GM12892 (cell line): Measurements from ENCODE around the gene CBX5.

Experiments used
- DNase-seq: peaks from one replicate; pipeline ENCODE4 v3.0.0; 2011; ENCODE audit not compliant: insufficient read length
- FAIRE-seq: peaks from 2 replicates; lab custom pipeline; 2011; peaks lifted over from hg19 to GRCh38; lab: Jason Lieb, UNC
- POLR2A ChIP-seq: IDR thresholded peaks from 2 replicates; pipeline ENCODE4 v1.6.1; 2011; ENCODE audit warnings: low read depth, low read length, control low read depth
- POLR2AphosphoS5 ChIP-seq: IDR thresholded peaks from 2 replicates; pipeline ENCODE4 v1.6.1; 2011; ENCODE audit warnings: low read depth, low read length, control low read depth
- TAF1 ChIP-seq: IDR thresholded peaks from 2 replicates; pipeline ENCODE4 v1.6.1; 2011; ENCODE audit warnings: low read depth, mild to moderate bottlenecking, control low read depth, low read length, borderline replicate concordance

The CBX5 gene

DNA sequence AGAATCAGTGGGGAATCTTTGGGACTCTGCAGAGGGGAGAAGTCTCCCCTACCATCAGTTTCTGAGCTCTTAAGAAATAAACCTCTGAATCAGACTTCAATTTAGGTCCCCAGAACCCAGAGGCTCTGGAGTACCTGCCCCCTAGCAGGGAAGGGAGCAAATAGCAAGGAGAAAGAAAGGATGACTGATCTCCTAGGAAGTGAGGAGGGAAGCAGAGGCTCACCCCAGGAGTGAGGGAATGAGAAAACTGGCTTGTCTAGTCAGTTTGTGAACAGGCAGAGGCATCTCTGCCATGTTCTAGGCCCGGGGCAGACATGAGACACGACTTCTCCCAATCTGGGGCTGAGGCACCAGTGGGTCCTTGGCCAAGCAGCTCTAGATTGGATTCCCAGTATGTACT, 66.8 kb downstream of the CBX5 start:
- TF ChIP-seq POLR2A (no peak), POLR2AphosphoS5 (no peak), TAF1 (no peak)
- FAIRE-seq (no peak), DNase-seq (no peak)

DNA sequence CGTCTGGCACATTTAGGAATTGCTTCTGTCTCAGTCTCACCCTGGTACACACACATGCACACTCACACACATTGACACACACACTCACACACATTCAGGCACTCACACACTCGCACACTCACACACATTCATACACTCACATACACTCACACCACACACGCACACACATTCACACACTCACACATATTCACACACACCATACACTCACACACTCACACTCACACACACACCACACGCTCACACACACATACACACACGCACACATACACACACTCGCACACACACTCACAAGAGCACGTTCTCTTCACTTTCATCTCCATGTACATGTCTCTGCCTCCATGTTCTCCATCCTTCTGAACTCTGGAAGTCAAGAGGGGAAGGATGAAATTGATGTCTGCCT, 68.0 kb downstream of the CBX5 start:
- DNase-seq (no peak), FAIRE-seq (no peak)
- TF ChIP-seq POLR2AphosphoS5 = no peak
- no peak for TF ChIP-seq POLR2A
- no peak for TF ChIP-seq TAF1

GRCh38 chr12:54210400-54210790, 69.5 kb downstream of the CBX5 start:
- no peak for DNase-seq
- no peak for FAIRE-seq
- TF ChIP-seq POLR2AphosphoS5 (no peak), TAF1 (no peak), POLR2A (no peak)

DNA sequence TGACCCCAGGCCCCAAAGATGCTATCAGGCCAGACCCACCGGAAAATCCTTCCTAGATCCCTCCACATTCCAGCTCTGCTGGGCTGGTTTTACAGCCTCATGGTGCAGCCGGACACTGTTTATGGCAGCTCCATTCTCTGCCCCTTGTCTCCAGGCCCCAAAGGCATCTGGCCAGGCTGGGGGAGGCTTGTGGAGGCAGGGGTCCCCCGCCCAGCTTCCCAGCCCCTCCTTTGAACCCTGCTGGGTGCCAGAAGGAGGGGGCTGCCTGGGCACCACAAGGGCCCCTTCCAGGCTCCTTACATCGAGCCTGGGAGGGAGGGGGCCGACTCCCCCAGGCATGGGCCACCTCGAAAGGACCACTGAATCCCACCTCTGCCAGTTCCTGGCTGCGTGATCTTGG, 71.3 kb downstream of the CBX5 start:
- DNase-seq (no peak), FAIRE-seq (no peak)
- TF ChIP-seq POLR2AphosphoS5 = no peak
- no peak for TF ChIP-seq POLR2A
- TF ChIP-seq TAF1 = no peak

DNA sequence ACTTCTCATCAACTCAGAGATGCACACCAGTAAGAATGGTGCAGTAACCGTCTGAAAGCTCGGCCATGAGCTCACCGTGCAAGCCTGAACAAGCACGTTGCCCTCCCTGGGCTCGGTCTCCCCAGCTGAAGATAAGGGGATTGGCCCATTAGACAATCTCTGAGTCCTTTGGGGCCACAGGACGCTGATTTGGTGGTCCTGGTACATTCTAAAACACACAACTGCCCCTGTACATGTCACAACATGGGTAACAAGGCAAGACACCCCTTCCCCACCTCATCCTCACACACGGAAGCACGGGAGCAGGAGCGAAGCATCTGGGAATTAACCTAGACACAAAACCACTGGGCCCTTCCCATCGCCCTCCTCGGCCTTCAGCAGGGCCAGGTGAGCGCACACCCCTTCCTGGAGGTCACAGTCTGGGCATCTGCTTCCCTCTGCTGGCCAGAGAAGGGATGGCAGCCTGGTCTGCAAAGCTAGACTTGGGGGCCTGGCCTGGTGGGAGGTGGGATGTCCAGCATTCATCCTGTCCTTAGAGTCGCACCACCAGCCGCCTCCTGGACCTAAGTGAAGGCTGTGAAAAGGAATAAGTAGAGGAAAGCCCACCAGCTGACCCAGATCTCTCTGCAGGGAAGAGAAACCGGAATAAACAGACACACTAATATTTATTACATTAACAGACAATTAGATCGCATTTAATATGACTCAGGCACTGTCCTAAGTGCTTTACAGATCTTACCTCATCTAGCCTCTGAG, 72.2 kb downstream of the CBX5 start:
- FAIRE-seq = peak; percentile 87

DNA sequence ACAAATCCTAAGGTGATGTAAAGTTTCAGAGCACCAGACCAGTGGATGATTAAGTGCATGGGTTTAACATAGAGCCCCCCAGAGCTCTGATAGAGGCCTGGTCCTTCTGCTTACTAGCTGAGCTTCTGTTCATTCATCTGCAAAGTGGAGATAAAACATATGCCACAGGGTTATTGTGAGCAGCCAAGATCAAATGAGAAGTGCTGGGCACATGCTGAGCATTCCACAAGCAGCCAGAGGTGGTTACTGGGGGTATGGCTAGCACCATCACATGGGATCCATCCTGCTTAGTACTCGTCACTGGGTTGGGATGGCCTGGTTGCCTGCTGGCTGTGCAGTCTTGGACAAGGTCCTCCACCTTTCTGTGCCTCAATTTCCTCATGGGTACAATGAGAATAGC, 73.1 kb downstream of the CBX5 start:
- DNase-seq (no peak), FAIRE-seq (no peak)

More for the DNA sequence above, 72.2 kb downstream of the CBX5 start:
- TF ChIP-seq TAF1 (no peak), POLR2AphosphoS5 (no peak), POLR2A (no peak)
- DNase-seq = peak; percentile 78

DNA sequence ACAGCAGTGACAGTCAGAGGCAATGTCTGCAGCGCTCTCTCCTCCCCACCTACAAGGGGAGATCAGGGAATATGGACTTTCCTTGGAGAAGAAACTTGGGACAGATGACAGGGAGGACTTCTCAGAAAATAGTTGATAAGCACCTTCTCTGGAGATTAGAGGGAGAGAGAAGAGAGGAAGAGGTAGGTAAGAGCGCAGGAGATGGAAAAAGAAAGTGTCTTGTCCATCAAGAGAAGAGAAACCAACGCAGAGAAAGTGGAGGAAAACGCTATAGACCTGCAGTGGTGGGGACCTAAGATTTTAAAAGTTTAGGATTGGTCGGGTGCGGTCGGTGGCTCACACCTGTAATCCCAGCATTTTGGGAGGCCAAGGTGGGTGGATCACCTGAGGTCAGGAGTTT, 75.6 kb downstream of the CBX5 start:
- FAIRE-seq = no peak
- TF ChIP-seq POLR2AphosphoS5 (no peak), POLR2A (no peak), TAF1 (no peak)
- no peak for DNase-seq

More for the DNA sequence above, 73.1 kb downstream of the CBX5 start:
- TF ChIP-seq POLR2A = no peak
- no peak for TF ChIP-seq POLR2AphosphoS5
- TF ChIP-seq TAF1 = no peak

DNA sequence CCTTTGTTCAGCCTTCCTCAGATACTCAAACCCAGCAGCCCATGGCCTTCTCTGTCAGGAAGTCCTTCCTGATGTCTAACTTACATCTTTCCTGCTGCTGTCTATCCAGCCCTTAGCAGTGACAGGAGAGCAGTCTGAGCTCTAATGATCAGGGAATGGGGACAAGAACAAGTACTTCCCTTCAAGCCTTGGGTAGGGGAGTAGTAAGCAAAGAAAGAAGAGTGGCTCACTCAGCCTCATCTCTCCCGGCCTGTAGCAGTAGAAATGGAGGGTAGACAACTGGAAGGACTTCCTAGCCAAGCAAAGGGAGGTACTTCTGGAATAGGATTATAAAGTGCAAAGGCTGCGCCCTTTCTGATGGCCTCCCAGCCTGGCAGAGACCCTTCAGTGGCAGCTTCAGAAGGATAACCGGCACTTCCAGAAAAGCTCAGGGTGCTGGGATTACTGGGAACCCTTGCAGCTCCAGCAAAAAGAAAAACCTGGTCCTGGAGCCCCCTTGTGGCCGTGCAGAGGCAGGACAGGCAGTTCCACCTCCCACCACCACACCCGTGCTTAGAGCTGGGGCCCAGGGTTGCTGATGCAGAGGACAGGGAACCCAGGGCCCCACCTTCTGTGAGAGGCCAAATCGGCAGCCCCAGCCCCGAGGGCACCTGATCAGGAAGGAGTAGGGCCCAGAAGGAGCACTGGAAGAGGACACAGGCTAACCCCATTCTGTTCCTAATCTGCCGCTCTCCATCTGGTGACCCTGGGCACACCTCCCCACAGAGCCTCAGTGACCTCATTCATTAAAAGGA, 78.7 kb downstream of the CBX5 start:
- TF ChIP-seq TAF1 (no peak), POLR2A (no peak), POLR2AphosphoS5 (no peak)
- peak; percentile 72 for DNase-seq
- peak; percentile 65 for FAIRE-seq

DNA sequence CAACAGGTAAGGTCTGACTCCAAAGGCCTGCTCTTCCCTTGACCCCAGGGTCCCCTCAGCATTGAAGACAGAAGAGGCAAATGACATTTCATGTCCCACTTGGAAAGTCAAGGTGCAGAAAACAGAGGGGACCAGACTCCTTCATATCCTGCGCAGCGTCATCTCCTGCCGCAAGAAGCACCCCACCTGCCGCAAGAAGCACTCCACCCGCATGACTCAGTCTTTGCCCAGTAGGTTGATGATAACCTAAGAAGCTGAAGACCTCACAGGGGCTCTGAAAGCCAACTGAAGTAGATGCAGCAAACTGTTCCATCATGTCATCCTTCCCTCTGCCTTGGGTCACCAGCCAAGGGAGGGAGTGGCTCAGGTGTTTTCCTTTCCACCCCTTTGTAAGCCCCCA, 79.5 kb downstream of the CBX5 start:
- no peak for TF ChIP-seq POLR2AphosphoS5
- no peak for TF ChIP-seq POLR2A
- no peak for TF ChIP-seq TAF1
- DNase-seq (no peak), FAIRE-seq (no peak)

GRCh38 chr12:54199917-54200316, 80.0 kb downstream of the CBX5 start:
- no peak for TF ChIP-seq POLR2AphosphoS5
- no peak for TF ChIP-seq POLR2A
- TF ChIP-seq TAF1 = no peak
- FAIRE-seq (no peak), DNase-seq (no peak)

DNA sequence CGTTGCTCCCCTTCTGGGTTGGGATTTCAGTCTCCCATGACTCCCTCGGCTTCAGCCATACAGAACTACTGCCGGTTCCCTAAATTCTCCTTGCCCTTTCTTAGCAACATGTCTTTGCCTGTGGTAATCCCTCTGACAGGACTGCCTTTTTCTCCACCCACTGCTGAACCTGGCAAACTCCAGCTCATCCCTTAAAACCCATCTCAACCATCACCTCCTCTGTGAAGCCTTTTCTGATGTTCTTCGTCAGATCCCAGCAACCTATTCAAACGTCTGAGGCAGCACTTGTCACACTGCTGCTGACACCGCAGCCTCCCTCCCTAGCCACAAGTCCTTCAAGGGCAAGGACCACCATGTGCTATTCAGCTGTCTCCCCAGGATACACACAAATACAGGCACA, 80.9 kb downstream of the CBX5 start:
- no peak for TF ChIP-seq POLR2A
- no peak for TF ChIP-seq POLR2AphosphoS5
- TF ChIP-seq TAF1 = no peak
- no peak for DNase-seq
- FAIRE-seq = no peak

DNA sequence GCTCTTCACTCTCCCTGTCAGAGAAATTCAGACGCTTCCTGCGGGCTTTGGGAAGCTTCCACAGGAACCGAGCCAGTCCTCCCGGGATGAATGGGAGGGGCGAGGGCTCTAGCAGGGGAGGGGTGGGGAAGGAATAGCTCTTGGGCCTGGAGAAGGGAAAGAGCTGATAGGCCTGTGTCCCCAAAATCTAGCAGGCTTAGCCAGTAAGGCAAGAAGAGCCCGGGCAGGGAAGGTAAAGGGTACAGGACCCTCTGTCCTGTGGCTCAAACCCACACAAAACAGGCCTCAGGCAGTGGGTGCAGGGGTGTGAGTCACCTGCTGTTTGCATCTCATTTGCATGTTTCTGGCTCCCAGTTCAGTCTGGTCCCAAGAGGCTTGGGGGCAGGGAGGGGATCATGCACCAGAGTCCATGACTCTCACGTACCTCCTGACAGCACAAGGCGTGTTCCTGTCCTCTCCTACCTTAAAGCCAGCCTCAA, 82.5 kb downstream of the CBX5 start:
- no peak for FAIRE-seq
- no peak for TF ChIP-seq POLR2AphosphoS5
- no peak for TF ChIP-seq POLR2A
- no peak for TF ChIP-seq TAF1
- DNase-seq = no peak

- FAIRE-seq = no peak
- no peak for TF ChIP-seq POLR2AphosphoS5
- TF ChIP-seq TAF1 = no peak
- TF ChIP-seq POLR2A = no peak
- DNase-seq = no peak
Observed at GRCh38 chr12:54197010-54197409, 82.9 kb downstream of the CBX5 start.
